Heart left ventricle (tissue), 16 donors: ENCODE data around the gene TRPM1. TPM values are rescaled to one million over a fixed set of nuclear protein-coding genes. Genes with fewer than 3 reads are reported as not detected.

Experiments
- ATAC-seq, 4 donors: fragments of 200-7000 bp; cut with Tn5 transposase; one replicate each; pipeline ENCODE4 v1.9.1; 2020 to 2022; ENCODE audit warnings: moderate library complexity in 4 of 4, mild to moderate bottlenecking in 3 of 4, moderate number of reproducible peaks in 1 of 4
- DNase-seq, 5 donors: peaks; one replicate each; pipeline ENCODE4 v3.0.0-alpha.2; 2020
- H3K27ac ChIP-seq, 12 donors: fragments of 200-600 bp; sonication (generic) in 4 of 12; one replicate each; pipeline versions ENCODE4 v1.5.0 to v1.8.0; 2016 to 2022; ENCODE audit warnings: mild to moderate bottlenecking in 2 of 12
- H3K27me3 ChIP-seq, 9 donors: fragments of 200-600 bp; sonication (generic) in 2 of 9; one replicate each; pipeline versions ENCODE4 v1.5.1 to v1.8.0; 2016 to 2022; ENCODE audit warnings: mild to moderate bottlenecking in 3 of 9
- H3K36me3 ChIP-seq, 9 donors: fragments of 200-600 bp; sonication (generic) in 2 of 9; one replicate each; pipeline versions ENCODE4 v1.5.0 to v1.8.0; 2018 to 2022; ENCODE audit warnings: mild to moderate bottlenecking in 2 of 9
- H3K4me1 ChIP-seq, 12 donors: fragments of 200-600 bp; sonication (generic) in 4 of 12; one replicate each; pipeline versions ENCODE4 v1.5.0 to v1.8.0; 2016 to 2022; ENCODE audit warnings: mild to moderate bottlenecking in 3 of 12
- H3K4me3 ChIP-seq, 12 donors: fragments of 200-600 bp; sonication (generic) in 4 of 12; one replicate each; pipeline versions ENCODE4 v1.5.0 to v1.8.0; 2017 to 2022; ENCODE audit warnings: mild to moderate bottlenecking in 9 of 12, moderate library complexity in 4 of 12
- H3K9me3 ChIP-seq, 12 donors: fragments of 200-600 bp; sonication (generic) in 4 of 12; one replicate each; pipeline versions ENCODE4 v1.5.0 to v1.8.0; 2016 to 2022; ENCODE audit warnings: mild to moderate bottlenecking in 1 of 12
- CTCF ChIP-seq, 12 donors: fragments of 200-600 bp; sonication (generic) in 4 of 12; IDR thresholded peaks; one replicate each; pipeline versions ENCODE4 v1.5.0 to v1.8.0; 2018 to 2022; ENCODE audit warnings: antibody characterized with exemption in 12 of 12, mild to moderate bottlenecking in 5 of 12
- POLR2A ChIP-seq, 2 donors: fragments of 450-650 bp; IDR thresholded peaks; one replicate each; pipeline ENCODE4 v1.6.1; 2017; ENCODE audit warnings: antibody characterized with exemption in 2 of 2, mild to moderate bottlenecking in 2 of 2, moderate library complexity in 2 of 2
- WGBS, 4 donors: extraction: QIAGEN DNeasy Blood & Tissue Kit in 2 of 4; methylation state at CpG; one replicate each; pipeline versions ENCODE4 v1.1.5 to v1.1.7; 2013 to 2018; 5-methylcytosine and 5-hydroxymethylcytosine counted together
- intact Hi-C, 10 donors: fragments of 100-400 bp; cut with DNase I; formaldehyde crosslinking; loops; one replicate each; pipeline versions ENCODE4 v1.11.1 to v1.14.2; 2022
- polyA plus RNA-seq, 2 donors: library from polyadenylated mRNA; stranded (reverse); fragments of 200-250 nt; gene quantifications; one replicate each; pipeline ENCODE4 v1.2.3, GENCODE V29; 2013
- total RNA-seq, 9 donors: library from RNA; depleted of rRNA in 2 of 9; stranded (reverse); fragments of >200 nt in 2 of 9; fragmentation: NEBNext Ultra II Directional in 3 of 9; extraction: Animal tissue kit (Norgen Biotek cat#: 25700) in 3 of 9; gene quantifications; one replicate each; pipeline versions ENCODE4 v1.1.0 to v1.2.4, GENCODE V29; 2016 to 2023
- donor health status: ischemic (EF 13 %, LVEDD 7.1; RV severe dilation, severe dysfunction).
- donor health status: healthy with polysubstance abuse.
- donor health status: DM: no; HTN: yes; CAD: no.
- donor health status: DM: no; HTN: no; CAD: no.
- donor health status: ischemic (EF 25% LVEDD 6.9; RV normal size, moderate dysfunction).
- donor health status: ischemic (EF 25% LVEDD 5.7; RV mildly dilated, moderate dysfunction).
- donor health status: healthy.
- donor health status: DM: yes; HTN: yes; CAD: no.
- donor health status: ischemic (EF 35%, LVEDD 5.7; RV mildly dilated, moderate dysfunction).
- donor health status: nonischemic (EF 11% LVEDD 7.7; RV severe dilation, severe dysfunction).
- donor health status: DM: yes; HTN: yes; CAD: no.
- donor health status: PGD.
- donor health status: ischemic (EF 29% LVEDD 5.4; RV normal size, mild dysfunction).
- donor health status: nonischemic (EF 23%, LVEDD 6.1; RV moderate dilation, normal function).

Gene TRPM1
- total and polyA plus RNA-seq, 11 donors, result 0.25 TPM; not detected in 10

GRCh38 chr15:30962659-30963058, 138.9 kb downstream of the TRPM1 start:
- Histone ChIP-seq H3K27ac (no peak overlapping the region), H3K9me3 (no peaks in the 10 kb centered on the region), H3K4me1 (peaks cover 0 to 21% (median 5%) of the 10 kb centered on the region in 12 donors), H3K36me3 (peaks cover 0 to 100% (median 76%) of the 10 kb centered on the region in 9 donors), H3K27me3 (no peaks in the 10 kb centered on the region), H3K4me3 (no peak overlapping the region)
- intact Hi-C loops, result loop anchor here in 1 of 10 donors (10.0 kb wide), 1 partner anchor 152 kb away; no protein-coding TSS in a partner anchor
- WGBS, 4 donors, result 93 to 98% (median 98%) methylated on average over 3 of the region's 3 CpGs
- DNase-seq, result no peak
- ATAC-seq, result no peak
- TF ChIP-seq POLR2A (IDR thresholded peaks at IDR 0.05) (no peak), CTCF (IDR thresholded peaks at IDR 0.05) (no peak)

- Histone ChIP-seq H3K4me1 (peaks cover 0 to 21% (median 5%) of the 10 kb centered on the region in 12 donors), H3K36me3 (peaks cover 0 to 100% (median 76%) of the 10 kb centered on the region in 9 donors), H3K27me3 (no peaks in the 10 kb centered on the region), H3K9me3 (no peaks in the 10 kb centered on the region), H3K27ac (no peak overlapping the region), H3K4me3 (no peak overlapping the region)
- peak in 1 of 5 donors; percentile 27 for DNase-seq
- ATAC-seq, result peak in 3 of 4 donors; percentile 35 to 73 (median 42)
- TF ChIP-seq POLR2A (IDR thresholded peaks at IDR 0.05) (no peak), CTCF (IDR thresholded peaks at IDR 0.05) (no peak)
- intact Hi-C loops, result loop anchor here in 1 of 10 donors (10.0 kb wide), 1 partner anchor 153 kb away; no protein-coding TSS in a partner anchor
Observed at GRCh38 chr15:30962079-30962478, 139.4 kb downstream of the TRPM1 start.

- 89 to 92% (median 90%) methylated on average over 5 of the region's 5 CpGs for WGBS, 4 donors
- Histone ChIP-seq H3K27ac (no peak overlapping the region), H3K36me3 (peaks cover 0 to 100% (median 76%) of the 10 kb centered on the region in 9 donors), H3K4me1 (peaks cover 3 to 31% (median 13%) of the 10 kb centered on the region in 12 donors), H3K4me3 (no peak overlapping the region), H3K27me3 (no peaks in the 10 kb centered on the region), H3K9me3 (no peaks in the 10 kb centered on the region)
- intact Hi-C loops, result loop anchor here in 1 of 10 donors (5.0 kb wide), 1 partner anchor 51 kb away; no protein-coding TSS in a partner anchor
- DNase-seq, result no peak
- TF ChIP-seq CTCF (IDR thresholded peaks at IDR 0.05) (no peak), POLR2A (IDR thresholded peaks at IDR 0.05) (no peak)
- no peak for ATAC-seq
Observed at GRCh38 chr15:30958219-30958618, 143.3 kb downstream of the TRPM1 start.

GRCh38 chr15:30956216-30957124, 145.1 kb downstream of the TRPM1 start:
- ATAC-seq, result no peak
- peaks cover 0 to 100% (median 92%) of the 10 kb centered on the region in 9 donors for H3K36me3 ChIP-seq
- H3K27ac ChIP-seq, result no peak overlapping the region
- no peak for DNase-seq
- 78 to 80% (median 79%) methylated on average over 6 of the region's 6 CpGs for WGBS, 4 donors
- peaks cover 0 to 20% (median 12%) of the 10 kb centered on the region in 12 donors for H3K4me1 ChIP-seq
- H3K9me3 ChIP-seq, result no peaks in the 10 kb centered on the region
- H3K4me3 ChIP-seq, result no peak overlapping the region
- no peaks in the 10 kb centered on the region for H3K27me3 ChIP-seq
- intact Hi-C loops, result loop anchor here in 1 of 10 donors (5.0 kb wide), 1 partner anchor 49 kb away; no protein-coding TSS in a partner anchor
- TF ChIP-seq POLR2A (IDR thresholded peaks at IDR 0.05), result no peak
- no peak for TF ChIP-seq CTCF (IDR thresholded peaks at IDR 0.05)
